A673 (cell line): ENCODE data around the gene STAB2.

Experiments used
- CTCF ChIP-seq: fragments of 300-800, 200-600 bp; sonication (generic); conservative IDR thresholded peaks from 2 replicates; pipeline ENCODE4 v1.5.1; 2017; ENCODE audit warnings: low read depth, mild to moderate bottlenecking, antibody characterized with exemption, low read length, moderate library complexity, mixed read lengths
- EZH2 ChIP-seq: fragments of 200-600 bp; sonication (generic); IDR thresholded peaks from 2 replicates; pipeline ENCODE4 v1.6.1; 2017; ENCODE audit warnings: borderline replicate concordance, low read depth, mild to moderate bottlenecking, mixed read lengths, antibody characterized with exemption, low read length; ENCODE audit not compliant: poor library complexity, severe bottlenecking

DNA sequence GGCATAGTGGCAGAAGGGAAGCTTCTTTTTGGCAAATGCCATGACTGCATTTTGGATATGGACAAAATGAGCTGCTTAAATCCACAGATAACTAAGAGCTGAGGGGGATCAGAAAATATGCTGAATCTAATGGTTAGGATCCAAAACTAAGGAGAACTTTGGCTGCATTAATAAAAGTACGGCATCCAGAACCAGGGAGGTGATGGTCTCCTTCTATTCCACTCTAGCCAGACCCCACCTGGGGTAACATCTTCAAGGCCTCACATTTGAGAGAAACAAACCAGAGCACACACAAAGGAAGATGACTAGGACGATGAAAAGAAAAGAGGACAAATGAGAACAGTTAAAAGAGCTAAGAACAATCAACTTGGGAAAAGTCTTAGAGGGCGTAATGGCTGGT is 226.4 kb downstream of the STAB2 start:
- TF ChIP-seq EZH2: no peak
- no peak for TF ChIP-seq CTCF
